ENCODE measurements around the gene C17orf67. TPM values are rescaled to one million over a fixed set of nuclear protein-coding genes. Genes with fewer than 3 reads are reported as not detected.

C17orf67 gene
- total RNA-seq, 6 donors from 2014 or later: 0.76 to 4.2 (median 1.6) TPM

DNA sequence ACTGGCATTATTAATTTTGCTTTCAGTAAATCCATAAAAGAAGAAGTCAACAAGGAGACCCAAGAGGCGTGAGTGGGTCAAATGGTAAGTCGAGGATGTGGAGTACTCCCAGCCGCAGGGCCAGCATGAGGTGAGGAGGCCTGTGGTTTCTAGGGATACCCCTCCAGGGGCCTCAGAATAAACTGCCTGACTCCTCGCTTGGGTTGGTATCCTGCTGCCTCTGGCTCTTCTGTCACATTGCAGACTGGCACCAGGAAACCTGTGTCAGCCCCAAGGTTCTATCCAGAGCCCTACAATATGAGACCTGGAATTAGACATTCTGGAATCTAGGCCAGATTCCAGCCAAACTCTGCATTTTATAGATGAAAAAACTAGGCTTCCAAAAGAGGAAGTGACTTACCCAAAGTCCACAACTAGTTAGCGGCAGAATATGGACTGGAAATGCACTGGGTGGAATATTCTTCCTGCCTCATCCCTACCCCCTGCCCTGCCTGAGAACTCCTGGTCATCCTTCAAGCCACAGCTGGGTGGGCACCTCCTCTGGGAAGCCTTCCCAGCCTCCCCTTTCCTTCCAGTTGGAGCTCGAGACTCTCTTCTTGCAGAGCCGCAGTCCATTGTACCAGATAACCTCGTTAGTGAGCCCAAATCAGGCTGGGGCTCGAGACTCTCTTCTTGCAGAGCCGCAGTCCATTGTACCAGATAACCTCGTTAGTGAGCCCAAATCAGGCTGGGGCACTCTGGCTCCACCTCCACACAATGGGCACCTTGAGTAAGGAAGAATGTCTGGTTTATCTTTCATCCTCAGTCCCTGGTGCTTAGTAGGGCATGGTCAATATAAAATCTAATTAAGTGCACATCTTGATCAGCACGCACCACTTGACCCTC, 22.6 kb downstream of the C17orf67 start:
- no peaks in the 10 kb centered on the region for H3K4me1 ChIP-seq
- no peaks in the 10 kb centered on the region for H3K36me3 ChIP-seq
- ATAC-seq (ENCODE audit: low FRiP score in 2 of 2): no peak
- H3K27ac ChIP-seq: no peak overlapping the region
- no peak for DNase-seq
- H3K9me3 ChIP-seq: no peaks in the 10 kb centered on the region
- 88 to 93% methylated on average over 9 to 12 of the region's 12 CpGs for WGBS, 2 donors
- TF ChIP-seq POLR2AphosphoS5 (IDR thresholded peaks at IDR 0.05) (no peak), POLR2A (IDR thresholded peaks at IDR 0.05) (no peak), EP300 (IDR thresholded peaks at IDR 0.05) (no peak)
- TF ChIP-seq, protein P1, sequence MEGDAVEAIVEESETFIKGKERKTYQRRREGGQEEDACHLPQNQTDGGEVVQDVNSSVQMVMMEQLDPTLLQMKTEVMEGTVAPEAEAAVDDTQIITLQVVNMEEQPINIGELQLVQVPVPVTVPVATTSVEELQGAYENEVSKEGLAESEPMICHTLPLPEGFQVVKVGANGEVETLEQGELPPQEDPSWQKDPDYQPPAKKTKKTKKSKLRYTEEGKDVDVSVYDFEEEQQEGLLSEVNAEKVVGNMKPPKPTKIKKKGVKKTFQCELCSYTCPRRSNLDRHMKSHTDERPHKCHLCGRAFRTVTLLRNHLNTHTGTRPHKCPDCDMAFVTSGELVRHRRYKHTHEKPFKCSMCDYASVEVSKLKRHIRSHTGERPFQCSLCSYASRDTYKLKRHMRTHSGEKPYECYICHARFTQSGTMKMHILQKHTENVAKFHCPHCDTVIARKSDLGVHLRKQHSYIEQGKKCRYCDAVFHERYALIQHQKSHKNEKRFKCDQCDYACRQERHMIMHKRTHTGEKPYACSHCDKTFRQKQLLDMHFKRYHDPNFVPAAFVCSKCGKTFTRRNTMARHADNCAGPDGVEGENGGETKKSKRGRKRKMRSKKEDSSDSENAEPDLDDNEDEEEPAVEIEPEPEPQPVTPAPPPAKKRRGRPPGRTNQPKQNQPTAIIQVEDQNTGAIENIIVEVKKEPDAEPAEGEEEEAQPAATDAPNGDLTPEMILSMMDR (IDR thresholded peaks at IDR 0.05): no peak
- H3K27me3 ChIP-seq: no peaks in the 10 kb centered on the region
- H3K4me3 ChIP-seq: no peak overlapping the region

DNA sequence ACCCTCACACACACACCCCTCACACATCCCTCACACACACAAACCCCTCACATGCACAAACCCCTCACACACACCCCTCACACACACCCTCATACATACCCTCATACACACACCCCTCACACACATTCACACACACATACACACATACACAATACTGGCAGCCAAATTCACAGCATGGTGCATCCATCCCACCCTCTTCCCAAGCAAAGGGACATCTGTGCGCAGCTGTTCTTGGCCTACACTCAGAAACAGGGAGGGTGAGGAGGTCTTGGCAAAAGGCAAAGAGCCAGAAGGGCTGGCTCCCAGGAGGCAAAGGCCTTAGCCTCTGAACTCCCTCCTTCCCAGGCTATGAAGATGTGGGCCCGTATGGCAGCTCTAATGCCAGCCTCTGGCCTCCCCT, 23.4 kb downstream of the C17orf67 start:
- Histone ChIP-seq H3K36me3 (no peaks in the 10 kb centered on the region), H3K4me3 (no peak overlapping the region), H3K27me3 (no peaks in the 10 kb centered on the region), H3K4me1 (no peaks in the 10 kb centered on the region), H3K27ac (no peak overlapping the region), H3K9me3 (no peaks in the 10 kb centered on the region)
- DNase-seq (no peak), ATAC-seq (ENCODE audit: low FRiP score in 2 of 2) (peak in 1 of 2 donors; percentile 45)
- 80 to 83% methylated on average over 1 to 2 of the region's 2 CpGs for WGBS, 2 donors
- TF ChIP-seq POLR2A (IDR thresholded peaks at IDR 0.05) (no peak), EP300 (IDR thresholded peaks at IDR 0.05) (no peak), POLR2AphosphoS5 (IDR thresholded peaks at IDR 0.05) (no peak)
- TF ChIP-seq, protein P1 (IDR thresholded peaks at IDR 0.05): no peak

DNA sequence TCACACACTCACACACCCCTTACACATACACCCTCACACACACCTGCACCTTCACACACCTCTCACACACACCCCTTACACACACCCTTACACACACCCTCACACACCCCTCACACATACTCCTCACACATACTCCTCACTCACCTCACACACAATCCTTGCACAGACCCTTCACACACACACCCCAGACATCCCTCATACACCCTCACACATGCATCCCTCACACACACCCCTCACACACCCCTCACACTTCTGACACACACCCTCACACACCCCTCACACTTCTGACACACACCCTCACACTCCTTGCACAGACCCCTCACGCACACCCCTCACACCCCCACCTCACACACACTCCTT, 23.9 kb downstream of the C17orf67 start:
- H3K4me1 ChIP-seq: no peaks in the 10 kb centered on the region
- H3K27ac ChIP-seq: peak overlapping the region in 1 of 4 donors; percentile 5
- H3K27me3 ChIP-seq: no peaks in the 10 kb centered on the region
- no peaks in the 10 kb centered on the region for H3K9me3 ChIP-seq
- 80 to 100% methylated on average over 1 of the region's 1 CpG for WGBS, 2 donors
- no peak for DNase-seq
- peak in 1 of 2 donors; percentile 37 for ATAC-seq (ENCODE audit: low FRiP score in 2 of 2)
- H3K36me3 ChIP-seq: no peaks in the 10 kb centered on the region
- no peak overlapping the region for H3K4me3 ChIP-seq
- TF ChIP-seq POLR2A (IDR thresholded peaks at IDR 0.05) (no peak), POLR2AphosphoS5 (IDR thresholded peaks at IDR 0.05) (no peak), EP300 (IDR thresholded peaks at IDR 0.05) (no peak)
- TF ChIP-seq, protein P1 (IDR thresholded peaks at IDR 0.05): no peak

DNA sequence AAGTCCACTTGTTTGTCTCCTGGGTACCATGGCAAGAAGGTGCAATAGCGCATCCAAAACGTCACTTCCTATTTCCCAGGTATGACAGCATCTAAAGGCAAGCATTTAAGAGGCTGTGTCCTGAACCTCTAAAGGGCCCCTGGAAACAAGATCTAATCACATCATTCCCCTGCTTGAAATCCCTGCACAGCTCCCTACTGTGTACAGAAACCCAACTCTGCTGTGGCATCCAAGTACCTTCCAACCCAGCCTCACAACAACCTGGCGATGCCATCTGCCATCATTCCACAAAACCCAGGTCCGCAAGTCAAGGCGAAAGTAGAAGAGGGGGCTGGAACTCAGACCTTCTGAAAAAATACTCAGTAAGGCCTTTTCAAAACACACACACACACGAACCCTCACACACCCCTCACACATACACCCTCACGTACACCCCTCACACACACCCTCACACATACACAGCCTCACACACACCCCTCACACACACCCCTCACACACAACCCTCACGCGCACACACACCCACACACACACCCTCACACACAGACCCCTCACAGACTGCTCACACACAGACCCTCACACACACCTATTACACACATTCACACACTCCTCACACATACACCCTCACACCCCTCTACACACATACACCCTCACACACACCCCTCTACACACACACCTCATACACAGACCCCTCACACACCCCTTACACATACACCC, 24.5 kb downstream of the C17orf67 start:
- no peak overlapping the region for H3K4me3 ChIP-seq
- no peaks in the 10 kb centered on the region for H3K9me3 ChIP-seq
- TF ChIP-seq EP300 (IDR thresholded peaks at IDR 0.05) (no peak), POLR2A (IDR thresholded peaks at IDR 0.05) (no peak), POLR2AphosphoS5 (IDR thresholded peaks at IDR 0.05) (no peak)
- TF ChIP-seq, protein P1 (IDR thresholded peaks at IDR 0.05): no peak
- H3K36me3 ChIP-seq: no peaks in the 10 kb centered on the region
- WGBS, 2 donors: 93 to 94% methylated on average over 9 of the region's 9 CpGs
- peak in 1 of 2 donors; percentile 36 for ATAC-seq (ENCODE audit: low FRiP score in 2 of 2)
- H3K27me3 ChIP-seq: no peaks in the 10 kb centered on the region
- H3K27ac ChIP-seq: no peak overlapping the region
- H3K4me1 ChIP-seq: no peaks in the 10 kb centered on the region
- no peak for DNase-seq
